ENCODE data around the gene ANGEL1.

Gene ANGEL1

GRCh38 chr14:76832503-76832988 lies 19.9 kb upstream of the ANGEL1 start:
- Mint-ChIP-seq H3K36me3 (ENCODE audit: low read depth) (no peaks in the 10 kb centered on the region), H3K27ac (no peak overlapping the region), H3K4me3 (no peak overlapping the region), H3K4me1 (ENCODE audit: low read depth) (peaks cover 43% of the 10 kb centered on the region), H3K9me3 (no peaks in the 10 kb centered on the region), H3K27me3 (no peaks in the 10 kb centered on the region)
- intact Hi-C loops (cut with micrococcal nuclease): no loop called here

GRCh38 chr14:76830556-76830955 lies 17.9 kb upstream of the ANGEL1 start:
- no peaks in the 10 kb centered on the region for H3K27me3 Mint-ChIP-seq
- peaks cover 50% of the 10 kb centered on the region for H3K4me1 Mint-ChIP-seq (ENCODE audit: low read depth)
- no peak overlapping the region for H3K27ac Mint-ChIP-seq
- intact Hi-C loops (cut with micrococcal nuclease): no loop called here
- H3K36me3 Mint-ChIP-seq (ENCODE audit: low read depth): no peaks in the 10 kb centered on the region
- no peak overlapping the region for H3K4me3 Mint-ChIP-seq
- H3K9me3 Mint-ChIP-seq: no peaks in the 10 kb centered on the region

- intact Hi-C loops (cut with micrococcal nuclease): no loop called here
- H3K27me3 Mint-ChIP-seq: no peaks in the 10 kb centered on the region
- H3K4me1 Mint-ChIP-seq (ENCODE audit: low read depth): peaks cover 57% of the 10 kb centered on the region
- H3K27ac Mint-ChIP-seq: no peak overlapping the region
- H3K9me3 Mint-ChIP-seq: no peaks in the 10 kb centered on the region
- H3K4me3 Mint-ChIP-seq: no peak overlapping the region
- H3K36me3 Mint-ChIP-seq (ENCODE audit: low read depth): no peaks in the 10 kb centered on the region
Observed at GRCh38 chr14:76829650-76830421, 17.2 kb upstream of the ANGEL1 start.

- Mint-ChIP-seq H3K9me3 (no peaks in the 10 kb centered on the region), H3K36me3 (ENCODE audit: low read depth) (no peaks in the 10 kb centered on the region), H3K4me1 (ENCODE audit: low read depth) (peaks cover 61% of the 10 kb centered on the region), H3K27me3 (no peaks in the 10 kb centered on the region), H3K27ac (peak overlapping the region; percentile 35), H3K4me3 (no peak overlapping the region)
- intact Hi-C loops (cut with micrococcal nuclease): no loop called here
Observed at GRCh38 chr14:76829013-76829365, 16.3 kb upstream of the ANGEL1 start.

- Mint-ChIP-seq H3K27ac (peak overlapping the region; percentile 35), H3K27me3 (no peaks in the 10 kb centered on the region), H3K4me3 (no peak overlapping the region), H3K9me3 (no peaks in the 10 kb centered on the region), H3K4me1 (ENCODE audit: low read depth) (peaks cover 61% of the 10 kb centered on the region), H3K36me3 (ENCODE audit: low read depth) (no peaks in the 10 kb centered on the region)
- intact Hi-C loops (cut with micrococcal nuclease): no loop called here
Observed at GRCh38 chr14:76828339-76829012, 15.8 kb upstream of the ANGEL1 start.

GRCh38 chr14:76827696-76828296 lies 15.1 kb upstream of the ANGEL1 start:
- H3K4me3 Mint-ChIP-seq: no peak overlapping the region
- no peaks in the 10 kb centered on the region for H3K36me3 Mint-ChIP-seq (ENCODE audit: low read depth)
- intact Hi-C loops (cut with micrococcal nuclease): no loop called here
- H3K27me3 Mint-ChIP-seq: no peaks in the 10 kb centered on the region
- no peaks in the 10 kb centered on the region for H3K9me3 Mint-ChIP-seq
- peaks cover 56% of the 10 kb centered on the region for H3K4me1 Mint-ChIP-seq (ENCODE audit: low read depth)
- no peak overlapping the region for H3K27ac Mint-ChIP-seq

- H3K36me3 Mint-ChIP-seq (ENCODE audit: low read depth): no peaks in the 10 kb centered on the region
- peaks cover 47% of the 10 kb centered on the region for H3K4me1 Mint-ChIP-seq (ENCODE audit: low read depth)
- intact Hi-C loops (cut with micrococcal nuclease): no loop called here
- no peaks in the 10 kb centered on the region for H3K27me3 Mint-ChIP-seq
- H3K4me3 Mint-ChIP-seq: no peak within 1 kb of the TSS
- peak within 1 kb of the TSS; percentile 47 for H3K27ac Mint-ChIP-seq
- H3K9me3 Mint-ChIP-seq: no peaks in the 10 kb centered on the region
Observed at GRCh38 chr14:76826122-76826521, 13.4 kb upstream of the ANGEL1 start, which contains the start of gene LRRC74A. LRRC74A (plus strand) TSS chr14:76826408; CDS start chr14:76826698, 290 bp downstream.

GRCh38 chr14:76820700-76821099 lies 8.0 kb upstream of the ANGEL1 start:
- Mint-ChIP-seq H3K36me3 (ENCODE audit: low read depth) (no peaks in the 10 kb centered on the region), H3K27me3 (no peaks in the 10 kb centered on the region), H3K4me3 (no peak overlapping the region), H3K27ac (no peak overlapping the region), H3K4me1 (ENCODE audit: low read depth) (peaks cover 13% of the 10 kb centered on the region), H3K9me3 (no peaks in the 10 kb centered on the region)
- intact Hi-C loops (cut with micrococcal nuclease): no loop called here

GRCh38 chr14:76814726-76815645 lies 2.3 kb upstream of the ANGEL1 start:
- no peak overlapping the region for H3K4me3 Mint-ChIP-seq
- H3K4me1 Mint-ChIP-seq (ENCODE audit: low read depth): peaks cover 26% of the 10 kb centered on the region
- H3K9me3 Mint-ChIP-seq: no peaks in the 10 kb centered on the region
- H3K36me3 Mint-ChIP-seq (ENCODE audit: low read depth): peaks cover 10% of the 10 kb centered on the region
- no peaks in the 10 kb centered on the region for H3K27me3 Mint-ChIP-seq
- intact Hi-C loops (cut with micrococcal nuclease): loop anchor here (5.0 kb wide), 1 partner anchor 47 kb away; no protein-coding TSS in a partner anchor
- H3K27ac Mint-ChIP-seq: no peak overlapping the region

GRCh38 chr14:76812093-76812421 lies 625 bp downstream of the ANGEL1 start:
- peak overlapping the region; percentile 91 for H3K4me3 Mint-ChIP-seq
- intact Hi-C loops (cut with micrococcal nuclease): loop anchor here (5.0 kb wide), 1 partner anchor 50 kb away; no protein-coding TSS in a partner anchor
- peak overlapping the region; percentile 81 for H3K27ac Mint-ChIP-seq
- peaks cover 41% of the 10 kb centered on the region for H3K4me1 Mint-ChIP-seq (ENCODE audit: low read depth)
- H3K36me3 Mint-ChIP-seq (ENCODE audit: low read depth): peaks cover 35% of the 10 kb centered on the region
- no peaks in the 10 kb centered on the region for H3K27me3 Mint-ChIP-seq
- H3K9me3 Mint-ChIP-seq: no peaks in the 10 kb centered on the region

GRCh38 chr14:76811561-76811960 lies 1.1 kb downstream of the ANGEL1 start:
- Mint-ChIP-seq H3K27me3 (no peaks in the 10 kb centered on the region), H3K4me3 (peak overlapping the region; percentile 91), H3K27ac (peak overlapping the region; percentile 81), H3K9me3 (no peaks in the 10 kb centered on the region), H3K4me1 (ENCODE audit: low read depth) (peaks cover 44% of the 10 kb centered on the region), H3K36me3 (ENCODE audit: low read depth) (peaks cover 40% of the 10 kb centered on the region)
- intact Hi-C loops (cut with micrococcal nuclease): loop anchor here (5.0 kb wide), 1 partner anchor 51 kb away; no protein-coding TSS in a partner anchor

GRCh38 chr14:76810953-76811400 lies 1.7 kb downstream of the ANGEL1 start:
- Mint-ChIP-seq H3K9me3 (no peaks in the 10 kb centered on the region), H3K4me1 (ENCODE audit: low read depth) (peaks cover 44% of the 10 kb centered on the region), H3K36me3 (ENCODE audit: low read depth) (peaks cover 46% of the 10 kb centered on the region), H3K4me3 (peak overlapping the region; percentile 37), H3K27me3 (no peaks in the 10 kb centered on the region), H3K27ac (no peak overlapping the region)
- intact Hi-C loops (cut with micrococcal nuclease): loop anchor here (5.0 kb wide), 1 partner anchor 51 kb away; no protein-coding TSS in a partner anchor

GRCh38 chr14:76810525-76810924 lies 2.2 kb downstream of the ANGEL1 start:
- intact Hi-C loops (cut with micrococcal nuclease): loop anchor here (5.0 kb wide), 1 partner anchor 52 kb away; no protein-coding TSS in a partner anchor
- H3K4me3 Mint-ChIP-seq: peak overlapping the region; percentile 37
- no peaks in the 10 kb centered on the region for H3K27me3 Mint-ChIP-seq
- H3K36me3 Mint-ChIP-seq (ENCODE audit: low read depth): peaks cover 46% of the 10 kb centered on the region
- H3K27ac Mint-ChIP-seq: no peak overlapping the region
- H3K4me1 Mint-ChIP-seq (ENCODE audit: low read depth): peaks cover 44% of the 10 kb centered on the region
- no peaks in the 10 kb centered on the region for H3K9me3 Mint-ChIP-seq

Measured in dendritic cell treated with granulocyte-macrophage colony-stimulating factor and Interleukin-4, amounts not matched to agents 40 ng/mL and 50 ng/mL, for 4 days (primary cell).